Urinary bladder (tissue), 4 donors: ENCODE data around the gene ACSF3. TPM values are rescaled to one million over a fixed set of nuclear protein-coding genes. Genes with fewer than 3 reads are reported as not detected.
A peak's percentile ranks its signal among the peaks of the same experiment; 100 is the strongest.

Source experiments
- DNase-seq: peaks from one replicate; pipeline ENCODE4 v3.0.0-alpha.2; 2015; ENCODE audit errors: extremely low spot score
- H3K27ac ChIP-seq: one replicate; pipeline ENCODE4 v1.5.1; 2013; ENCODE audit warnings: low read depth, mild to moderate bottlenecking, moderate library complexity
- H3K36me3 ChIP-seq: one replicate; pipeline ENCODE4 v1.6.1; 2013; ENCODE audit warnings: mild to moderate bottlenecking, moderate library complexity; ENCODE audit not compliant: insufficient read depth
- H3K4me1 ChIP-seq: one replicate; pipeline ENCODE4 v1.6.1; 2013; ENCODE audit warnings: mild to moderate bottlenecking, moderate library complexity; ENCODE audit not compliant: insufficient read depth
- H3K4me3 ChIP-seq: one replicate; pipeline ENCODE4 v1.5.1; 2013; ENCODE audit warnings: low read depth, low read length
- WGBS: extraction: QIAGEN DNeasy Blood & Tissue Kit; methylation state at CpG from one replicate; pipeline ENCODE4 v1.1.7; 2013; 5-methylcytosine and 5-hydroxymethylcytosine counted together
- polyA plus RNA-seq: library from polyadenylated mRNA; stranded (reverse); fragments of 200-250 nt; gene quantifications from one replicate; pipeline ENCODE4 v1.2.3, GENCODE V29; 2013
- total RNA-seq: library from RNA; depleted of rRNA; stranded (reverse); fragments of >200 nt; gene quantifications from one replicate; pipeline ENCODE4 v1.2.3, GENCODE V29; 2014
- donor health status: healthy with polysubstance abuse.
- donor health status: healthy.

The ACSF3 gene
- total RNA-seq, result 19.7 TPM
- polyA plus RNA-seq, result 19.1 TPM

GRCh38 chr16:89093602-89094251 lies at the start of gene ACSF3:
Gene ACSF3 (plus strand): TSS chr16:89093852. CDS start chr16:89100682, 6,830 bp downstream.
- under 1% methylated on average over 110 of the region's 110 CpGs for WGBS
- H3K36me3 ChIP-seq, result no peaks in the 10 kb centered on the region
- H3K4me3 ChIP-seq, result peak within 1 kb of the TSS; percentile 92
- H3K27ac ChIP-seq, result peak within 1 kb of the TSS; percentile 35
- DNase-seq, result no peak
- peaks cover 2% of the 10 kb centered on the region for H3K4me1 ChIP-seq

GRCh38 chr16:89044418-89045180 lies 49.1 kb upstream of the ACSF3 start:
- H3K27ac ChIP-seq, result no peak overlapping the region
- WGBS, result 49% methylated on average over 29 of the region's 29 CpGs
- H3K4me3 ChIP-seq, result no peak overlapping the region
- no peaks in the 10 kb centered on the region for H3K4me1 ChIP-seq
- no peaks in the 10 kb centered on the region for H3K36me3 ChIP-seq
- no peak for DNase-seq

- no peak for DNase-seq
- Histone ChIP-seq H3K4me3 (no peak overlapping the region), H3K36me3 (no peaks in the 10 kb centered on the region), H3K4me1 (no peaks in the 10 kb centered on the region), H3K27ac (no peak overlapping the region)
- WGBS, result 63% methylated on average over 12 of the region's 12 CpGs
Observed at GRCh38 chr16:89045181-89045815, 48.4 kb upstream of the ACSF3 start.

GRCh38 chr16:89045881-89046280 lies 47.8 kb upstream of the ACSF3 start:
- H3K27ac ChIP-seq, result no peak overlapping the region
- no peaks in the 10 kb centered on the region for H3K4me1 ChIP-seq
- no peaks in the 10 kb centered on the region for H3K36me3 ChIP-seq
- no peak overlapping the region for H3K4me3 ChIP-seq
- no peak for DNase-seq
- WGBS, result 87% methylated on average over 4 of the region's 4 CpGs

GRCh38 chr16:89046491-89046890 lies 47.2 kb upstream of the ACSF3 start:
- no peak for DNase-seq
- no peaks in the 10 kb centered on the region for H3K36me3 ChIP-seq
- no peak overlapping the region for H3K27ac ChIP-seq
- no peaks in the 10 kb centered on the region for H3K4me1 ChIP-seq
- 90% methylated on average over 4 of the region's 4 CpGs for WGBS
- H3K4me3 ChIP-seq, result no peak overlapping the region

- Histone ChIP-seq H3K4me3 (no peak overlapping the region), H3K36me3 (no peaks in the 10 kb centered on the region), H3K4me1 (no peaks in the 10 kb centered on the region), H3K27ac (no peak overlapping the region)
- DNase-seq, result no peak
- 65% methylated on average over 27 of the region's 27 CpGs for WGBS
Observed at GRCh38 chr16:89047331-89048089, 46.1 kb upstream of the ACSF3 start.

GRCh38 chr16:89048090-89048725 lies 45.4 kb upstream of the ACSF3 start:
- H3K4me3 ChIP-seq, result no peak overlapping the region
- H3K36me3 ChIP-seq, result no peaks in the 10 kb centered on the region
- H3K4me1 ChIP-seq, result no peaks in the 10 kb centered on the region
- no peak overlapping the region for H3K27ac ChIP-seq
- WGBS, result 19% methylated on average over 38 of the region's 38 CpGs
- no peak for DNase-seq

GRCh38 chr16:89048871-89049422 lies 44.7 kb upstream of the ACSF3 start:
- Histone ChIP-seq H3K36me3 (no peaks in the 10 kb centered on the region), H3K27ac (no peak overlapping the region), H3K4me3 (no peak overlapping the region), H3K4me1 (no peaks in the 10 kb centered on the region)
- WGBS, result 83% methylated on average over 24 of the region's 24 CpGs
- DNase-seq, result no peak

GRCh38 chr16:89049484-89050118 lies 44.1 kb upstream of the ACSF3 start:
- Histone ChIP-seq H3K4me3 (no peak overlapping the region), H3K27ac (no peak overlapping the region), H3K36me3 (no peaks in the 10 kb centered on the region), H3K4me1 (no peaks in the 10 kb centered on the region)
- 33% methylated on average over 22 of the region's 22 CpGs for WGBS
- DNase-seq, result no peak

GRCh38 chr16:89050119-89050867 lies 43.4 kb upstream of the ACSF3 start:
- no peak for DNase-seq
- WGBS, result 73% methylated on average over 21 of the region's 21 CpGs
- no peaks in the 10 kb centered on the region for H3K4me1 ChIP-seq
- no peak overlapping the region for H3K4me3 ChIP-seq
- no peak overlapping the region for H3K27ac ChIP-seq
- no peaks in the 10 kb centered on the region for H3K36me3 ChIP-seq

- WGBS, result 50% methylated on average over 23 of the region's 23 CpGs
- no peak overlapping the region for H3K4me3 ChIP-seq
- H3K4me1 ChIP-seq, result no peaks in the 10 kb centered on the region
- DNase-seq, result no peak
- no peak overlapping the region for H3K27ac ChIP-seq
- H3K36me3 ChIP-seq, result no peaks in the 10 kb centered on the region
Observed at GRCh38 chr16:89050868-89051311, 42.8 kb upstream of the ACSF3 start.
